AG09309 (cell line): ENCODE data around the gene P3H4.

ENCODE experiments used
- DNase-seq: peaks from one replicate; pipeline ENCODE4 v3.0.0-alpha.2; 2010; ENCODE audit warnings: low read depth
- H3K4me3 ChIP-seq: 2 replicates; pipeline ENCODE4 v1.5.1; 2011; ENCODE audit warnings: mild to moderate bottlenecking, low read depth, low read length, moderate library complexity; ENCODE audit not compliant: control insufficient read depth
- CTCF ChIP-seq: IDR thresholded peaks from 2 replicates; pipeline ENCODE4 v1.5.1; 2011; ENCODE audit warnings: mild to moderate bottlenecking, low read depth, low read length, inconsistent platforms; ENCODE audit not compliant: insufficient read depth, control insufficient read depth; ENCODE audit errors: missing control alignments

Gene P3H4

GRCh38 chr17:41796121-41796895 lies 15.4 kb downstream of the P3H4 start:
- TF ChIP-seq CTCF, result no peak
- no peak for DNase-seq
- H3K4me3 ChIP-seq, result no peak overlapping the region

GRCh38 chr17:41794540-41794975 lies 17.2 kb downstream of the P3H4 start:
- TF ChIP-seq CTCF, result no peak
- no peak for DNase-seq
- H3K4me3 ChIP-seq, result no peak overlapping the region

GRCh38 chr17:41793784-41794539 lies 17.8 kb downstream of the P3H4 start:
- no peak for DNase-seq
- H3K4me3 ChIP-seq, result no peak overlapping the region
- TF ChIP-seq CTCF, result no peak

- no peak for DNase-seq
- no peak overlapping the region for H3K4me3 ChIP-seq
- no peak for TF ChIP-seq CTCF
These were observed 18.6 kb downstream of the P3H4 start for GRCh38 chr17:41792845-41793783.

GRCh38 chr17:41787021-41787418 lies 24.7 kb downstream of the P3H4 start:
- no peak for DNase-seq
- H3K4me3 ChIP-seq, result no peak overlapping the region
- TF ChIP-seq CTCF, result no peak
